Activated naive CD4-positive, alpha-beta T cell treated with anti-CD3 and anti-CD28 coated beads, Interleukin-2, amount 50 U/mL, for 24 hours (primary cell): ENCODE measurements around the gene BMAL1.

Experiments
- H3K27ac Mint-ChIP-seq: one replicate; pipeline ENCODE4 v1.8.0; 2021; ENCODE audit warnings: mild to moderate bottlenecking, mixed read lengths
- H3K27me3 Mint-ChIP-seq: one replicate; pipeline ENCODE4 v1.8.0; 2021; ENCODE audit warnings: mixed read lengths
- H3K36me3 Mint-ChIP-seq: one replicate; pipeline ENCODE4 v1.8.0; 2021; ENCODE audit warnings: mixed read lengths
- H3K4me1 Mint-ChIP-seq: one replicate; pipeline ENCODE4 v1.8.0; 2021; ENCODE audit warnings: mixed read lengths
- H3K4me3 Mint-ChIP-seq: one replicate; pipeline ENCODE4 v1.8.0; 2021; ENCODE audit warnings: mild to moderate bottlenecking, mixed read lengths
- H3K9me3 Mint-ChIP-seq: one replicate; pipeline ENCODE4 v1.8.0; 2021; ENCODE audit warnings: mixed read lengths

BMAL1 gene

GRCh38 chr11:13335319-13335718 is 57.7 kb downstream of the BMAL1 start:
- Mint-ChIP-seq H3K9me3 (no peaks in the 10 kb centered on the region), H3K27ac (no peak overlapping the region), H3K4me3 (no peak overlapping the region), H3K36me3 (no peaks in the 10 kb centered on the region), H3K27me3 (no peaks in the 10 kb centered on the region), H3K4me1 (peaks cover 88% of the 10 kb centered on the region)

GRCh38 chr11:13336246-13336878 is 58.8 kb downstream of the BMAL1 start:
- no peak overlapping the region for H3K27ac Mint-ChIP-seq
- H3K36me3 Mint-ChIP-seq, result no peaks in the 10 kb centered on the region
- H3K27me3 Mint-ChIP-seq, result no peaks in the 10 kb centered on the region
- peaks cover 88% of the 10 kb centered on the region for H3K4me1 Mint-ChIP-seq
- no peaks in the 10 kb centered on the region for H3K9me3 Mint-ChIP-seq
- no peak overlapping the region for H3K4me3 Mint-ChIP-seq

GRCh38 chr11:13338019-13338426 is 60.4 kb downstream of the BMAL1 start:
- Mint-ChIP-seq H3K27ac (peak overlapping the region; percentile 76), H3K4me1 (peaks cover 74% of the 10 kb centered on the region), H3K9me3 (no peaks in the 10 kb centered on the region), H3K4me3 (peak overlapping the region; percentile 74), H3K27me3 (no peaks in the 10 kb centered on the region), H3K36me3 (no peaks in the 10 kb centered on the region)

GRCh38 chr11:13338427-13339069 is 61.0 kb downstream of the BMAL1 start:
- Mint-ChIP-seq H3K4me1 (peaks cover 69% of the 10 kb centered on the region), H3K27ac (peak overlapping the region; percentile 76), H3K27me3 (no peaks in the 10 kb centered on the region), H3K9me3 (no peaks in the 10 kb centered on the region), H3K36me3 (no peaks in the 10 kb centered on the region), H3K4me3 (peak overlapping the region; percentile 74)

- Mint-ChIP-seq H3K4me3 (peak overlapping the region; percentile 27), H3K9me3 (no peaks in the 10 kb centered on the region), H3K4me1 (peaks cover 65% of the 10 kb centered on the region), H3K27ac (peak overlapping the region; percentile 56), H3K27me3 (no peaks in the 10 kb centered on the region), H3K36me3 (no peaks in the 10 kb centered on the region)
Measured at GRCh38 chr11:13339195-13340153, 61.9 kb downstream of the BMAL1 start.

- Mint-ChIP-seq H3K4me3 (no peak overlapping the region), H3K27me3 (no peaks in the 10 kb centered on the region), H3K36me3 (no peaks in the 10 kb centered on the region), H3K9me3 (no peaks in the 10 kb centered on the region), H3K4me1 (peaks cover 57% of the 10 kb centered on the region), H3K27ac (peak overlapping the region; percentile 76)
Measured at GRCh38 chr11:13341026-13341425, 63.4 kb downstream of the BMAL1 start.

GRCh38 chr11:13343067-13343466 is 65.5 kb downstream of the BMAL1 start:
- Mint-ChIP-seq H3K4me1 (peaks cover 59% of the 10 kb centered on the region), H3K4me3 (no peak overlapping the region), H3K36me3 (no peaks in the 10 kb centered on the region), H3K27ac (no peak overlapping the region), H3K27me3 (no peaks in the 10 kb centered on the region), H3K9me3 (no peaks in the 10 kb centered on the region)

GRCh38 chr11:13343931-13344717 is 66.5 kb downstream of the BMAL1 start:
- Mint-ChIP-seq H3K4me3 (no peak overlapping the region), H3K4me1 (peaks cover 55% of the 10 kb centered on the region), H3K27ac (no peak overlapping the region), H3K27me3 (no peaks in the 10 kb centered on the region), H3K9me3 (no peaks in the 10 kb centered on the region), H3K36me3 (no peaks in the 10 kb centered on the region)

- Mint-ChIP-seq H3K27ac (no peak overlapping the region), H3K36me3 (no peaks in the 10 kb centered on the region), H3K27me3 (no peaks in the 10 kb centered on the region), H3K9me3 (no peaks in the 10 kb centered on the region), H3K4me1 (peaks cover 48% of the 10 kb centered on the region), H3K4me3 (no peak overlapping the region)
Measured at GRCh38 chr11:13344818-13345217, 67.2 kb downstream of the BMAL1 start.

- no peak overlapping the region for H3K27ac Mint-ChIP-seq
- peaks cover 33% of the 10 kb centered on the region for H3K4me1 Mint-ChIP-seq
- H3K36me3 Mint-ChIP-seq, result no peaks in the 10 kb centered on the region
- no peaks in the 10 kb centered on the region for H3K9me3 Mint-ChIP-seq
- no peaks in the 10 kb centered on the region for H3K27me3 Mint-ChIP-seq
- no peak overlapping the region for H3K4me3 Mint-ChIP-seq
Measured at GRCh38 chr11:13346470-13346869, 68.9 kb downstream of the BMAL1 start.

GRCh38 chr11:13347901-13348300 is 70.3 kb downstream of the BMAL1 start:
- Mint-ChIP-seq H3K27me3 (no peaks in the 10 kb centered on the region), H3K4me3 (no peak overlapping the region), H3K36me3 (peaks cover 5% of the 10 kb centered on the region), H3K9me3 (no peaks in the 10 kb centered on the region), H3K4me1 (peaks cover 31% of the 10 kb centered on the region), H3K27ac (peak overlapping the region; percentile 73)

- peaks cover 5% of the 10 kb centered on the region for H3K36me3 Mint-ChIP-seq
- no peaks in the 10 kb centered on the region for H3K27me3 Mint-ChIP-seq
- no peak overlapping the region for H3K4me3 Mint-ChIP-seq
- peak overlapping the region; percentile 73 for H3K27ac Mint-ChIP-seq
- H3K9me3 Mint-ChIP-seq, result no peaks in the 10 kb centered on the region
- peaks cover 31% of the 10 kb centered on the region for H3K4me1 Mint-ChIP-seq
Measured at GRCh38 chr11:13348305-13348704, 70.7 kb downstream of the BMAL1 start.

GRCh38 chr11:13349046-13349445 is 71.5 kb downstream of the BMAL1 start:
- H3K9me3 Mint-ChIP-seq, result no peaks in the 10 kb centered on the region
- no peaks in the 10 kb centered on the region for H3K27me3 Mint-ChIP-seq
- peaks cover 5% of the 10 kb centered on the region for H3K36me3 Mint-ChIP-seq
- no peak overlapping the region for H3K27ac Mint-ChIP-seq
- peaks cover 29% of the 10 kb centered on the region for H3K4me1 Mint-ChIP-seq
- H3K4me3 Mint-ChIP-seq, result no peak overlapping the region

GRCh38 chr11:13349581-13349980 is 72.0 kb downstream of the BMAL1 start:
- peaks cover 5% of the 10 kb centered on the region for H3K36me3 Mint-ChIP-seq
- no peak overlapping the region for H3K27ac Mint-ChIP-seq

GRCh38 chr11:13352711-13353110 is 75.1 kb downstream of the BMAL1 start:
- Mint-ChIP-seq H3K4me3 (no peak overlapping the region), H3K4me1 (peaks cover 10% of the 10 kb centered on the region), H3K9me3 (no peaks in the 10 kb centered on the region), H3K27me3 (no peaks in the 10 kb centered on the region), H3K27ac (no peak overlapping the region), H3K36me3 (peaks cover 6% of the 10 kb centered on the region)

More at GRCh38 chr11:13349581-13349980, 72.0 kb downstream of the BMAL1 start:
- no peaks in the 10 kb centered on the region for H3K9me3 Mint-ChIP-seq
- no peak overlapping the region for H3K4me3 Mint-ChIP-seq
- H3K4me1 Mint-ChIP-seq, result peaks cover 26% of the 10 kb centered on the region
- H3K27me3 Mint-ChIP-seq, result no peaks in the 10 kb centered on the region
